HepG2 (cell line): ENCODE results near the gene NOL4L. TPM values are rescaled to one million over a fixed set of nuclear protein-coding genes. Genes with fewer than 3 reads are reported as not detected.

Source experiments
- ARNTL ChIP-seq: sonication (generic); formaldehyde crosslinking; IDR thresholded peaks from 2 replicates; pipeline ENCODE4 v1.4.0; 2020; ENCODE audit warnings: mild to moderate bottlenecking, missing genetic modification reagents
- ATF7 ChIP-seq, 2 experiments: fragments of 450-650 bp in 1 of 2; sonication (generic) in 1 of 2; formaldehyde crosslinking in 1 of 2; IDR thresholded peaks; 2 replicates each; pipeline versions ENCODE4 v1.4.0 to v1.6.1; 2016 to 2020; ENCODE audit warnings: antibody characterized with exemption in 1 of 2, mild to moderate bottlenecking in 1 of 2, missing genetic modification reagents in 1 of 2
- CEBPB ChIP-seq: IDR thresholded peaks from 2 replicates; pipeline ENCODE4 v1.6.1; 2011; ENCODE audit warnings: low read depth, low read length, improper control_type of control experiment, borderline replicate concordance
- FOXJ3 ChIP-seq: sonication (generic); formaldehyde crosslinking; IDR thresholded peaks from 2 replicates; pipeline ENCODE4 v1.4.0; 2020; ENCODE audit warnings: missing genetic modification reagents, mild to moderate bottlenecking, borderline replicate concordance
- JDP2 ChIP-seq: sonication (generic); formaldehyde crosslinking; IDR thresholded peaks from 2 replicates; pipeline ENCODE4 v1.8.1; 2022; ENCODE audit warnings: missing genetic modification reagents, borderline replicate concordance
- JUND ChIP-seq: sonication (generic); formaldehyde crosslinking; IDR thresholded peaks from 2 replicates; pipeline ENCODE4 v1.8.0; 2022; ENCODE audit warnings: mild to moderate bottlenecking, missing genetic modification reagents
- MXD1 ChIP-seq: sonication (generic); formaldehyde crosslinking; IDR thresholded peaks from 2 replicates; pipeline ENCODE4 v1.4.0; 2020; ENCODE audit warnings: mild to moderate bottlenecking, missing genetic modification reagents
- NFE2L1 ChIP-seq: sonication (generic); formaldehyde crosslinking; IDR thresholded peaks from 2 replicates; pipeline ENCODE4 v1.4.0; 2020; ENCODE audit warnings: missing genetic modification reagents, mild to moderate bottlenecking, borderline replicate concordance
- NR2F1 ChIP-seq, 2 experiments: fragments of 450-650 bp in 1 of 2; formaldehyde crosslinking in 1 of 2; IDR thresholded peaks; 2 replicates each; pipeline versions ENCODE4 v1.5.0 to v1.6.1; 2016 to 2020; ENCODE audit warnings: mild to moderate bottlenecking in 1 of 2, missing compliant biosample characterization in 1 of 2, missing genetic modification reagents in 1 of 2, moderate library complexity in 1 of 2
- PHF8 ChIP-seq: sonication (generic); formaldehyde crosslinking; IDR thresholded peaks from 2 replicates; pipeline ENCODE4 v1.5.0; 2020; ENCODE audit warnings: missing genetic modification reagents
- POLR2G ChIP-seq: fragments of 200-400 bp; formaldehyde crosslinking; IDR thresholded peaks from 2 replicates; pipeline ENCODE4 v1.6.1; 2018; ENCODE audit warnings: mild to moderate bottlenecking, low read depth, low read length, moderate library complexity
- PPARG ChIP-seq: conservative IDR thresholded peaks from 2 replicates; pipeline ENCODE4 v1.6.1; 2016; ENCODE audit warnings: missing biosample characterization, missing genetic modification reagents
- SMYD3 ChIP-seq: sonication (generic); formaldehyde crosslinking; IDR thresholded peaks from 2 replicates; pipeline ENCODE4 v1.8.1; 2023; ENCODE audit warnings: mild to moderate bottlenecking, missing genetic modification reagents
- SPEN ChIP-seq: sonication (generic); formaldehyde crosslinking; IDR thresholded peaks from 2 replicates; pipeline ENCODE4 v1.5.1; 2020; ENCODE audit warnings: low read depth, mild to moderate bottlenecking, missing genetic modification reagents
- TGIF2 ChIP-seq: IDR thresholded peaks from 2 replicates; pipeline ENCODE4 v1.6.1; 2016; ENCODE audit warnings: control low read depth, missing compliant biosample characterization
- ZBTB33 ChIP-seq: sonication (generic); formaldehyde crosslinking; IDR thresholded peaks from 2 replicates; pipeline ENCODE4 v1.4.0; 2020; ENCODE audit warnings: missing genetic modification reagents
- ZC3H13 ChIP-seq: sonication (generic); formaldehyde crosslinking; IDR thresholded peaks from 2 replicates; pipeline ENCODE4 v1.8.1; 2023; ENCODE audit warnings: mild to moderate bottlenecking, missing genetic modification reagents, moderate library complexity
- ZKSCAN5 ChIP-seq: sonication (generic); formaldehyde crosslinking; IDR thresholded peaks from 2 replicates; pipeline ENCODE4 v1.5.1; 2020; ENCODE audit warnings: mild to moderate bottlenecking, missing genetic modification reagents
- ZNF292 ChIP-seq: sonication (generic); formaldehyde crosslinking; IDR thresholded peaks from 2 replicates; pipeline ENCODE4 v1.8.1; 2022; ENCODE audit warnings: mild to moderate bottlenecking, low read depth, missing genetic modification reagents, borderline replicate concordance
- ZNF326 ChIP-seq: sonication (generic); formaldehyde crosslinking; IDR thresholded peaks from 2 replicates; pipeline ENCODE4 v1.4.0; 2020; ENCODE audit warnings: missing genetic modification reagents, borderline replicate concordance
- ZNF512B ChIP-seq: sonication (generic); formaldehyde crosslinking; IDR thresholded peaks from 2 replicates; pipeline ENCODE4 v1.5.1; 2020; ENCODE audit warnings: missing genetic modification reagents, mild to moderate bottlenecking, borderline replicate concordance
- ZNF639 ChIP-seq: conservative IDR thresholded peaks from 2 replicates; pipeline ENCODE4 v1.6.1; 2018; ENCODE audit warnings: missing genetic modification reagents
- ZNF782 ChIP-seq: sonication (generic); formaldehyde crosslinking; IDR thresholded peaks from 2 replicates; pipeline ENCODE4 v1.4.0; 2020; ENCODE audit warnings: missing genetic modification reagents, mild to moderate bottlenecking, borderline replicate concordance
- polyA plus RNA-seq, 8 experiments: library from polyadenylated mRNA; depleted of rRNA in 3 of 8; stranded (reverse) in 7 of 8; unstranded in 1 of 8; fragments of >200 nt; fragmentation: Illumina TruSeq in 4 of 8; extraction: Trizol in 4 of 8; gene quantifications; 2 replicates each; pipeline versions ENCODE4 v1.2.1 to v1.2.3, GENCODE V29; 2011 to 2016; ENCODE audit warnings: low read depth in 4 of 8, missing spikeins in 1 of 8, mixed read lengths in 1 of 8; ENCODE audit not compliant: insufficient read depth in 1 of 8
- total RNA-seq, 5 experiments: library from RNA; depleted of rRNA; stranded (reverse); fragments of >200 nt; fragmentation: Illumina TruSeq; extraction: Trizol; gene quantifications; 2 replicates each; pipeline ENCODE4 v1.2.3, GENCODE V29; 2016; ENCODE audit warnings: low read depth in 1 of 5

Gene NOL4L
- total and polyA plus RNA-seq, 2 of the 13 experiments (the other 11 are each of a cell fraction or from before 2014, with no cell fraction given): 16.6 to 35.4 TPM

GRCh38 chr20:32536851-32537656 lies 48.1 kb downstream of the NOL4L start (continued):
- TF ChIP-seq ZNF512B (CRISPR knock-in tag): peak; percentile 51; the same call in 1 of the 2 replicates
- TF ChIP-seq FOXJ3: no peak
- TF ChIP-seq JDP2 (CRISPR knock-in tag): no peak
- no peak for TF ChIP-seq ATF7 (IDR thresholded peaks at IDR 0.05)
- peak; percentile 49; the same call in 1 of the 2 replicates for TF ChIP-seq ATF7 (CRISPR knock-in tag; IDR thresholded peaks at IDR 0.05)
- no peak; the same call in 1 of the 2 replicates for TF ChIP-seq PHF8 (CRISPR knock-in tag)
- peak; percentile 70; the same call in 1 of the 2 replicates for TF ChIP-seq ZBTB33
- no peak for TF ChIP-seq ZKSCAN5 (CRISPR knock-in tag)
- no peak for TF ChIP-seq TGIF2
- no peak for TF ChIP-seq NR2F1 (CRISPR knock-in tag; IDR thresholded peaks at IDR 0.05)
- TF ChIP-seq SMYD3 (CRISPR knock-in tag): no peak
- TF ChIP-seq JUND (CRISPR knock-in tag): no peak
- TF ChIP-seq ZNF326 (CRISPR knock-in tag): no peak
- peak; percentile 16; the same call in 1 of the 2 replicates for TF ChIP-seq NFE2L1
- TF ChIP-seq SPEN (CRISPR knock-in tag): no peak
- no peak for TF ChIP-seq ZNF639 (CRISPR knock-in tag)
- no peak for TF ChIP-seq MXD1 (CRISPR knock-in tag)
- no peak for TF ChIP-seq POLR2G
- TF ChIP-seq ZNF782 (CRISPR knock-in tag): no peak
- TF ChIP-seq PPARG (CRISPR knock-in tag): no peak
- TF ChIP-seq CEBPB: peak; percentile 68
- TF ChIP-seq ARNTL (CRISPR knock-in tag): no peak
- no peak for TF ChIP-seq ZNF292 (CRISPR knock-in tag)
- peak; percentile 65; the same call in 1 of the 2 replicates for TF ChIP-seq ZC3H13
